GM10847 (cell line): ENCODE data around the gene MUSK.

ENCODE experiments used
- POLR2A ChIP-seq: IDR thresholded peaks from 2 replicates; pipeline ENCODE4 v1.6.1; 2011; ENCODE audit not compliant: insufficient read length; ENCODE audit errors: extremely low read depth

MUSK gene

DNA sequence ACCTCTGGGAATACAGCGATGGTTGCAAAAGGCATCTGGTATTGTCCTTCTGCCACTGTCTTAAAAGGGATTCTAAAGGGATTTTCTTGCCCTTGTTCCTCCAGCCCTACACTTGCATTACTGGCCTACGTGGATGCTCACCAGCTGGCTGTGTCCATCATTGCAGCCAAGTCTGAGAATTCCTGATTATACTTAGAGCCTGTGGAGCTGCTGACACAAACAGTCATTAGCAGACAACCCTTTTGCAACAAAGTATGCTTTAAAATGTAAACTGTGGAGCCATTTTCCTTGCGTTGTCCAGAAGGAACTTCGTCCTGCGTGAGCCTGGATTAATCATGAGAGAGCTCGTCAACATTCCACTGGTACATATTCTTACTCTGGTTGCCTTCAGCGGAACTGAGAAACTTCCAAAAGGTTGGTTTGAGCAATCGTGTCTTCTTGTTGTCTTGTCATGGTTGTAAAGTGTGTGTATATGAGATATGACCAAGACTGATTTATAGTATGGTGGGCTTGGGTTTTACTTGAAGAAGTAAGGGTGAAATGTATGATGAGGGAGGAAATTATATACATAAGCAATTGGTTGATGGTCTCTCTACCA is at the start of gene MUSK:
MUSK (plus strand) TSS at position 222 of the 598 bp plus-strand sequence; CDS start at position 336, 114 bp downstream.
- TF ChIP-seq POLR2A: no peak

DNA sequence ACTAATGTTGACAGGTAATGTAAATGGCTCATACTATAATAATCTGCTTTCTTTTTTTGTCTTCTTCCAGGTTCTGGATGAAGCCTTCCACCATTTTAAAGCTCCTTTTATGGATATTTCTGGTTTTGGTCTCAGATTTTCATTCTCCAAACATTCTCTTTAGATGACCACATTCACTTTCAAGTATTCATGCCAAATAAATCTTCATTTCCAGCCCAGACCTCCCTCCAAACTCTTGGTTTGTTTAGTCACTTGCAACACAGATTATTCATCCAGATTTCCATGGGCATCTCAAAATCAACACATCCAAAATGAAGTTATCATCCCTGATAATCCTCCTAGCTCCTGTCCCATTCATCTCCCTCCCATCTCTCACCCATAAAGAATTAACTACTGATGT is 48.8 kb upstream of the MUSK start:
- TF ChIP-seq POLR2A: no peak

DNA sequence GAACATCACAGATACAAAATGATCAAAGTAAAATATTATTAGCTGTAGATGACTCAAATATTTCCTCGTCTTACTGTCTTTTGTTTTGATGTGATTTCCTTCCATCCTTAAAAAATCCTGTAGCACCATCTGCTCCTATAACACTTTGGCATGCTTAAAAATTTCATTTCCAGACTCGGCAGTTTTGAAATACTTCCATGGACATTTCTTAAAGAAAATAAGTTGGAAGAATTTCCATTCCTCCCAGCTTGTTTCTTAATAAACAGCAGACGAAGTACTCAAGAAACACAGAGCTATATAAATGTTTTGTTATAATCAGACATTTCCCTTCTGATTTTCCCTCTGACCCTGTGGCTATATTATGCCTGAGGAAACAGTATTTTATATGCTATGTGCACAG is 47.9 kb upstream of the MUSK start:
- TF ChIP-seq POLR2A: no peak

DNA sequence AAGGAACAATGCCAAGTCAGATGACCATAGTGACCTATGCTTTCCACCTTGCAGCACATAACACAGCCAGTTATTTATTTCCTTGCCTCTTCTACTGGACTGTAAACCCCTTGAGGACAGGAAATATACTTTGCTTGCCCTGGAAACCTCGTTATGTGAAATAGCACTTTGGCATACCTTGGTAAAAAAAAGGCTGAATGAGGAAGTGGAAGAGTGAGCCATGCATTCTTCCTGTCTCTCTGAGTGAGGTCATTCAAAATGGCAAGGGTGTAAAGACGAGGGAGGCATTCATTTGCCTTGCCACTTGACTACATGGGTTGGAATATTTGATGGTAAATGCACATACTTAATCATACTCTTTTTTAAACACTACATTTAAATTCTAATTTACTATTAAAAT is 46.2 kb upstream of the MUSK start:
- TF ChIP-seq POLR2A: no peak

DNA sequence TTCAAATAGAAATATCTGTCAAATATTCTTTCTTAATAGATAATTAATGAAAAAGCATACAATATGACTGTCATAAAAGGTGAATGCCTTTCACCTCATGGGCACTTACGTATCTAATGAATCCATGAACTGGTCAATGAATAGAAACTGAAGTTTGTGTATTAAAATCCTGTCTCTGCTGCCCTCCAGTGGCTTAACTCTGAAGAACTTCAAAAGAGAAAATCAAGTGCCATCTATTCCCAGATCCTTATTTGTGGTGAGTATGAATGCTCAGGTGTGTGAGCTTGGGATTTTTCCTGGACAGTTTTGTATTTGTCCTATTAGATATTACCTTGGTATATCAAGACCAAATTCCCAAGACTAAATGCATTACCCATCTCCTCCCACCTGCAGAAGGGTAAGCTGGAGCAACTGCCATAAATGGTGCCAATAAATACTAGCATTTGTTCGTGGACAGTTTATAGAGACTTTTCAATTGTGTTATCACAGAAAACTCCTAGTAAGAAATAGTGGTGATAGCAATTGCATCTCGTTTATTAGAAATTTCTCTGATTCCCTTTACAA is 45.0 kb upstream of the MUSK start:
- no peak for TF ChIP-seq POLR2A

DNA sequence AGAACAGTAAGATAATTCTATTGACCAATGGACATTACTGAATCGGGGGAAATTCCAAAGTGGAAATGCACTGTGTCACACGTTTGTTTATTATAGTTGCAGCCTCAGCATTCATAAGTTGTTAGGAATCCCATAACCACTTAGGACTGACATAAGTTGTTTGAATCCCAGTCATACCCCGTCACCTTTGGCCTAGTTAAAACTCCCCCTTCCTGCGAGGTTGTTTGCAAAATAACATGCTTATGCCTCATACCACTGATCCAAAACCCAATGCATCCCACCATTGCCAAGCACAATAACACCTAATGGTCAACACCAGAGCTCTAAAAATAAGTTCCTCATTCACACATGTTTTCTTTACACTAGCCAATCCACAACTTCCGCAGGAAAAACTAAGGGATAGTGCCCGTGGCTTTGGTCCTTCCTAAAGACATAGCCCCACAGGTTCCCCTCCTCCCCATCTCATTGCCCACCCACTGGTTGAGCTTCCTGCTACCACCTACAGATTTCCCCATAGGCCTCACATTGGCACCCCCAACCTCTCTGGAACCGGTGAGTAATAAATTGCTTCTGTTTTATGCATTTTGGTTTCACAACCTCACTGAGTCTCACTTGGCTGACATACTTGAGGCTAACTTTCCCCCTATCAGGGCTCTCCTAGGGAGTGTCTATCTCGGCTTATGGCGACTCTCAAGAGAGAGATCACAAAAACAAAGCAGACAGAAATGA is 42.3 kb upstream of the MUSK start:
- no peak for TF ChIP-seq POLR2A

DNA sequence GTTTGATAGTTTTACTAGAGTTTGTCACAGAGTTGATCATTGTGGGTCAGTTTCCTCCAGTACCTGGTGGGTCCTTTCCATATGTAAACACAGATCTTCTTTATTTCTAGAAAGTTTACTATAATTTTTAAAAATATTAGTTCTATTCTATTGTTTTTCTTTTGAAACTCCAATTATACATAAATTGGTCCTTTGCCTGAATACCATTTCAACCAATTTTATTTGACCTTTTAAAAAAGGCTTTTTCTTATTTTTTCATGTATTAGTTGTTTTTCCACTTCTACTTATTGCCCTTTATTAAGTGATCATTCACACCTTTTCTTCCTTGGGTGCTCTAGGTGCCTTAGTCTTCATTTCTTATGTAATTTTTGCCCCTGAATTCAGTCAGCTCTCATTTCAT is 33.0 kb upstream of the MUSK start:
- TF ChIP-seq POLR2A: no peak

DNA sequence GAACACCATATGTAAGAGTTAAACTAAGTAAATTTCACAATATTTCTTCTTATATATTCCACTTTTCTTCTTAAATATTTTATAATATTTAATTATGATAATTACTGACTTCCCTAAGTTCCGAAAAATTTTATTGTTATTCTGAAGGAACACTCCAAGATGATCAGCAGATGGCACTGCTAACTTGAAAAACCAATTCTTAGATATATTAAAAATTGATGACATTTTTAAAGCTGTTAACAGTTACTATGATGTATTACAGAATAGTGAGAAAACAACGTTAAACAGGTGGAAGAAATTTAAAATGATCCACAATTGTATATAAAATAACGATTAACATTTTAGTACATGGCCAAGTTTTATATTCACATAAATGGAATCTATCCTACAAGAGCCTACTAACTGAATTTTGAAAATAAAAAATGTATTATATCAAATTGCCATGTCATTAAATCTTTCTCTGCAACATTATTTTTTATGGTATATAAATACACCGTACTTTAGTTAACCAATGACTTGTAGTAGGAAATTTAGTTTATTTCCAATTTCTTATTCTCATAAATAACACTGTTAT is 30.1 kb upstream of the MUSK start:
- no peak for TF ChIP-seq POLR2A

DNA sequence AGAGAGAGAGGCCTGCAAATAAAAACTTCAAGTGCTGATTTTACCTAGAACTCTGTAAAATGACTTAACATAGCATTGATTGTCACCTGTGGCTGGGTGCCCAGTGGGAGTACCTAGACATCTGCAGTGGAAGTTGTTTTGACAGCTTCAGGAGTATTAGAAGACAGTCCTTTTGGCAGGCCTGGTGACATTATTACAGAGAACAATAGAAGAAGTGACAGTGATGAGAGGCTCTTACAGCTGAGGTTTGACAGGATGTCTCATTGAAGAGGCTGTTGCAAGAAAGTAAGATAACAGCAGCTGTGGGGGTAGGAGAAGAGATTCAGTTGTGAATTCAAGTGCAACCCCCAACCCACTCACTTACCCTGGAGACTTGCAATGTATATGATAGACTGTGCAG is 27.9 kb upstream of the MUSK start:
- TF ChIP-seq POLR2A: no peak

DNA sequence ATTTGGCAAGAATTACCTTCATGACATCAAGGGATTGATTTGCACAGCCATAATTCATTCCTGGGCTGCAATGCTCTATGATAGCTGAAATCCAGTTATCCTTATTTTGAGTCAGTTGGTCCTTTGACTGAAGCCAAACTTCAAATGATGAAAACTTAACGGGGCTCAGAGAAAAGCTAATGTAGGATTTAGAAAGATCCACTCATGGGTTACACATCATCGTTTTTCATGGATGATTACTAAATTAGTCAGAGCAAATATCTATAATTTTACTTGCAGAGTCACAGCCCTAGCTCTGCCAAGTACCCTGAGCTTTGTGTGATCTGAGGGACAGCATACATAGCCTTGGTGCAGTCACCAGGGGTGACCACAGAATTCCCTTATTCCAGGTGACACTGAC is 27.3 kb upstream of the MUSK start:
- no peak for TF ChIP-seq POLR2A

DNA sequence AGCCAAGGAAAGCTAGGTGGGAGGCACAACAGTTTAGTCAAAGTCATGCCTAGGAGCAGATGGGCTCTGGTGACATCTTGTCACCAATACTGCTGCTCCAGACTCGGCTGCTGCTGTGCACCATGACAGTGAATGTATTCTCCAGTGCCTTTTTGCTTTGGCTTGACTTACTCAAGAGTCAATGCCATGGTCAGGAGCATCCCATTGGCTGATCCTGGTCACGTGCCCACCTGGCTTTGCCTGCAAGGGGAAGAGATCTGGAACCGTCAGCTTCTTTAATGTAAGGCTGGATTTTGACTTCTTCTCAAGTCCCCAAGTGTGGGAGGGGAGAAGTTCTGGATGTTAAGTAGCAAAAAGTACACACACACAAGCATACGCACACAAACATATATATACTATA is 19.9 kb upstream of the MUSK start:
- no peak for TF ChIP-seq POLR2A

DNA sequence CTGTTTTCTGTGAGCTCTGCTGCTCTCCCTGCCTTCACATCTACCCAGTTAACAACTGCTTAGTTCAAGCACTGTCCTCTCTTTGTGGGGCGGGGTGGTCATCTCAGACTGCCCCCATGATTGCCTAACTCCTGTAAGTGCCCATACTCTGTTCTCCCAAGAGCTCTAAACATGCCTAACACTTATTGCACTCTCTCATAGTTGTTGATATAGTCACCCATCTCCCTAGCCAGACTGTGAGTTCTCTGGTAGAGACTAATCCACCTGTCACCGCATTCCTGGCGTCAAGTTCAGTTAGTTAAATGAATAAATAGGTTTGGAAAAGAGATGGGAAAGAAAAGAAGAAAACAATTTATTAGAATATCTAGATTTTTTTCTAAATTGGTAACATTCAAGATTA is 18.3 kb upstream of the MUSK start:
- no peak for TF ChIP-seq POLR2A

DNA sequence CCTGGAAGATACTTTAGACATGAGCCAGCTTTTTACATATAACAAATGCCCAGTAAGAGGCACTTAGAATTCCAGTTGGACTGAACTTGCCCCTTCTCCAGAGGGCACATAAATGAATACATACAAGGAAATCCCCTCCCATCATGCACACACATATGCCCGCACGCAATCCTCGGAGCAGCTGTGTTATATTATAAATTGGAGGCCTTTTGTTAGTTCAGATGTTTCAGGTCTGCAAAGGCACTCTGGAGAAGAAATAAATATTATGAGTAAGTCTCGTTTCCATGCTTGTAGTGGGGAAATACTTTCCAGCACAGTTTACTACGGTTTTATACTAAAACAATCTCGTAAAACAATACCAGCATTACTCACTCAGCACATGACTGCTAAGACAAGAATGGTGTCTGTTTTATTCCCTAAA is 17.6 kb upstream of the MUSK start:
- no peak for TF ChIP-seq POLR2A

DNA sequence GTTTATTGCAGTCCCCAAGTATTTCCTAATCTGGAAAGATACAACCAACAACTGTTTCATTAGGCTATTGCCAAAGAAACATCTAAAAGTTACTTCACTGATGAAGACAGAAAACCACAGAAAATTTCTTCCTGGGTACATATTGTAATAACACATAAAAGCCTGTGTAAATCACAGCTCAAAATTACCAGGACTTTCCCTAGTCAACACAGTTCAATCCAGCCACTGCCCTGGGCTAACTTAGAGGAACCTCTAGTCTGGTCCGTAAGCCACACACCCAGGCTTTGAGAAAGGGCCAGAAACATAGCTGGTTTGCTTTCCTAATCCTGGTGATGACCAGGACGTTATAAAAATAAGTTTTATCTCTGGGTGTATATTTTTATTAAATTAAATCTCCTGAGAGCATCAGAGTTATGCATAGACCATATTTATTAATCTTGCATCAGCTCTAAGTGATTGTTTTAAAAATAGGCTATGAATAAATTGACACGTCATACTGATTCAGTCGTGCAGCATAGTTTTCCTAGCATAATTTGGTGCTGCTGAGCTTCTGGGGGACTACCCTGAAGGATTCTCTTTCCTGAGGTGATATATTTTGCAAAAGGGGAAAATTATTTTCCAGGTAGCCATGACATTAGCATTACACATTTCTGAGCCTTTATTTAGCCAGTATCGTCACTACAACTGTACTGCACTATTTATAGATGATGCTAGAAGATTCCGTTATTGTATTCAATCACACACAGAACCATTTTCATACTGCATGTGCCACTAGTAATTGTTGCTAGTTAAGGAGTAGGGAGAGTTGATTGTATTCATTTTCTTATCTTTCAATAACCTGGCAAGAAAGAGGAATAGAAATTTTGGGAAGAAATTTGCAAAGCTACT is 12.6 kb upstream of the MUSK start:
- TF ChIP-seq POLR2A: no peak

DNA sequence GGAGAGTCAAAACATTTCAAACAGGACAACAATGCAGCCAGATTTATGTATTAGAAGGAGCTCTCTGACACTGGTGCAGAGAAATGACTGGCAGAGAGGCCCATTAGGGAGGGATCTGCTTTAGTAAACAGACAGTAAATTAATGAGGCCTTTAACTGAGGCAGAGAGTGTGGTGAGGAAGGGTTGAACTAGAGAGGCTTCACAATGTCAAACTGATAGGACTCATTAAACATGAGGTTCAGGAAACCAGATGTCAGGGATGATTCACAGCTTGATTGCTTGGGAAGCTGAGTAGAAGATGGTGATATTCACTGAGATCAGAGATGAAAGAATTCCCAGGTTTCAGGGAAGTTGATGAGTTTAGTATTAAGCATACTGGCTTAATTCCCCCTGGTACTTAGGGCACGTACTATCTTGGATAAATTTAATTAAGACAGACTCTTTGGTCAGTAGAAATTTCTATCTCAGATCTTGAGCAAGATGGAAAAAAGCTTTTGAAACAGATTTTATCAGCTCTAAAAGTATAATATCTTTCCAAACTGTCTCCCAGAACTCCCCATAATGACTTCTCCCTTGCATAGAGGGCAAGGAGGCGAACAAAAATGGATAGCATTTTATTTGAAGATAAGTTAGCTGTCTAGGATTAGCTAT is 8.6 kb upstream of the MUSK start:
- TF ChIP-seq POLR2A: no peak
